Measurements from ENCODE around the gene MARCHF10.

DNA sequence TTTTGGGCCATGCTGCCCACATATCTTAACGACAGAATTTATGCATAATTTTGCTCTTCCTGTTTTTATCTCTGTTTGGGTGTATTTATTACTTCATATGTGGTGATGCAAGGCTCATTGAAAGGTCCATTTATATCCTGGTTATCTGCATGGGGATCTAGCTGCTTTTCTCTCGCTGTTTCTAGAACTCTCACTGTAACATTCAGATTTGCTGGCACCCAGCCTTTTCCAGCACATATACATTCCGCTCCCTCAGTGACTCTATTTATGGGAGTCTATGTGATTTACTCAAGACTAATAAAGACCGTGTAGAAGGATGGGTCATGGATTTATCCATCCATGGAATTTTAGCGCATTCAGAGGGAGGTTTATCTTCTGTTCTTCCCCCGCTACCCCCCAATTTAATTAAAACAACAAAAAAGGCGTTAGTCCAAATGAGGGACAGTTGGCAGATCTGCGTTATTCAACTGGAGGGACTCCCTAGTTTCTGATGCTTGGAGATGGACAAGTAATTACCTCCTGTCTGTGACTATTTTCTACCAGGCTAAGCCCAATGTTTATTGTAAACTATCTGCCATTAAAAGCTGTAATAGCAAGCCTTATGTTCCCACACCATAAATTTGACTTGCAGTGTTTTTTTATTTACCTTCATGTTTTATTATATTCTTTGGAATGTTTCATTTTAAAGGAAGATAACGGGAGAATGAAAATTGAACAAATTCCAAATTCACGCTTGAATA is 19.8 kb upstream of the MARCHF10 start:
- TF ChIP-seq, protein P1, sequence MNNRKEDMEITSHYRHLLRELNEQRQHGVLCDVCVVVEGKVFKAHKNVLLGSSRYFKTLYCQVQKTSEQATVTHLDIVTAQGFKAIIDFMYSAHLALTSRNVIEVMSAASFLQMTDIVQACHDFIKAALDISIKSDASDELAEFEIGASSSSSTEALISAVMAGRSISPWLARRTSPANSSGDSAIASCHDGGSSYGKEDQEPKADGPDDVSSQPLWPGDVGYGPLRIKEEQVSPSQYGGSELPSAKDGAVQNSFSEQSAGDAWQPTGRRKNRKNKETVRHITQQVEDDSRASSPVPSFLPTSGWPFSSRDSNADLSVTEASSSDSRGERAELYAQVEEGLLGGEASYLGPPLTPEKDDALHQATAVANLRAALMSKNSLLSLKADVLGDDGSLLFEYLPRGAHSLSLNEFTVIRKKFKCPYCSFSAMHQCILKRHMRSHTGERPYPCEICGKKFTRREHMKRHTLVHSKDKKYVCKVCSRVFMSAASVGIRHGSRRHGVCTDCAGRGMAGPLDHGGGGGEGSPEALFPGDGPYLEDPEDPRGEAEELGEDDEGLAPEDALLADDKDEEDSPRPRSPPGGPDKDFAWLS (CRISPR knock-in tag; IDR thresholded peaks at IDR 0.05; ENCODE audit: borderline replicate concordance): no peak
- TF ChIP-seq TCF7 (IDR thresholded peaks at IDR 0.05; ENCODE audit: low read depth): no peak
- no peak for TF ChIP-seq ZNF451 (CRISPR knock-in tag; IDR thresholded peaks at IDR 0.05)
- TF ChIP-seq NR1H2 (CRISPR knock-in tag; IDR thresholded peaks at IDR 0.05; ENCODE audit: borderline replicate concordance, low read depth): no peak
- TF ChIP-seq ZNF552 (CRISPR knock-in tag; IDR thresholded peaks at IDR 0.05; ENCODE audit: borderline replicate concordance): no peak
- TF ChIP-seq, protein P2, sequence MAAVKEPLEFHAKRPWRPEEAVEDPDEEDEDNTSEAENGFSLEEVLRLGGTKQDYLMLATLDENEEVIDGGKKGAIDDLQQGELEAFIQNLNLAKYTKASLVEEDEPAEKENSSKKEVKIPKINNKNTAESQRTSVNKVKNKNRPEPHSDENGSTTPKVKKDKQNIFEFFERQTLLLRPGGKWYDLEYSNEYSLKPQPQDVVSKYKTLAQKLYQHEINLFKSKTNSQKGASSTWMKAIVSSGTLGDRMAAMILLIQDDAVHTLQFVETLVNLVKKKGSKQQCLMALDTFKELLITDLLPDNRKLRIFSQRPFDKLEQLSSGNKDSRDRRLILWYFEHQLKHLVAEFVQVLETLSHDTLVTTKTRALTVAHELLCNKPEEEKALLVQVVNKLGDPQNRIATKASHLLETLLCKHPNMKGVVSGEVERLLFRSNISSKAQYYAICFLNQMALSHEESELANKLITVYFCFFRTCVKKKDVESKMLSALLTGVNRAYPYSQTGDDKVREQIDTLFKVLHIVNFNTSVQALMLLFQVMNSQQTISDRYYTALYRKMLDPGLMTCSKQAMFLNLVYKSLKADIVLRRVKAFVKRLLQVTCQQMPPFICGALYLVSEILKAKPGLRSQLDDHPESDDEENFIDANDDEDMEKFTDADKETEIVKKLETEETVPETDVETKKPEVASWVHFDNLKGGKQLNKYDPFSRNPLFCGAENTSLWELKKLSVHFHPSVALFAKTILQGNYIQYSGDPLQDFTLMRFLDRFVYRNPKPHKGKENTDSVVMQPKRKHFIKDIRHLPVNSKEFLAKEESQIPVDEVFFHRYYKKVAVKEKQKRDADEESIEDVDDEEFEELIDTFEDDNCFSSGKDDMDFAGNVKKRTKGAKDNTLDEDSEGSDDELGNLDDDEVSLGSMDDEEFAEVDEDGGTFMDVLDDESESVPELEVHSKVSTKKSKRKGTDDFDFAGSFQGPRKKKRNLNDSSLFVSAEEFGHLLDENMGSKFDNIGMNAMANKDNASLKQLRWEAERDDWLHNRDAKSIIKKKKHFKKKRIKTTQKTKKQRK (IDR thresholded peaks at IDR 0.05; ENCODE audit: low read length): no peak
- no peak for TF ChIP-seq BRF2 (CRISPR knock-in tag; IDR thresholded peaks at IDR 0.05)
- TF ChIP-seq HIVEP1 (CRISPR knock-in tag; IDR thresholded peaks at IDR 0.05): no peak
- no peak for TF ChIP-seq EZH2 (conservative IDR thresholded peaks at IDR 0.05; ENCODE audit: low read depth, low read length)
- no peak for TF ChIP-seq ZNF33A (CRISPR knock-in tag; IDR thresholded peaks at IDR 0.05; ENCODE audit: borderline replicate concordance)
